Smooth muscle cell (in vitro differentiated cells): ENCODE measurements around the gene MGST3. TPM values are rescaled to one million over a fixed set of nuclear protein-coding genes. Genes with fewer than 3 reads are reported as not detected.
"Not testable (repeated sequence)": the region's sequence is repeated elsewhere in the genome, so short reads cannot be mapped to it uniquely, and the experiment has no call there.

Source experiments
- DNase-seq: peaks from one replicate; lab custom pipeline; 2025; ENCODE audit not compliant: unreplicated experiment; lab: John Stamatoyannopoulos, UW
- H2AFZ ChIP-seq: fragments of 200-600 bp; sonication (generic); 2 replicates; pipeline ENCODE4 v1.6.0; 2016; ENCODE audit warnings: antibody characterized with exemption, low read depth, mild to moderate bottlenecking
- H3F3A ChIP-seq: fragments of 200-600 bp; sonication (generic); 2 replicates; pipeline ENCODE4 v1.6.0; 2017; ENCODE audit warnings: antibody characterized with exemption, low read depth
- H3K27ac ChIP-seq: fragments of 200-600 bp; sonication (generic); 2 replicates; pipeline ENCODE4 v1.5.1; 2016; ENCODE audit warnings: low read depth, mild to moderate bottlenecking
- H3K27me3 ChIP-seq: fragments of 200-600 bp; sonication (generic); 2 replicates; pipeline ENCODE4 v1.6.1; 2016; ENCODE audit warnings: low read depth, mild to moderate bottlenecking
- H3K36me3 ChIP-seq: fragments of 200-600 bp; sonication (generic); 2 replicates; pipeline ENCODE4 v1.5.1; 2016; ENCODE audit warnings: low read depth
- H3K4me1 ChIP-seq: fragments of 200-600 bp; sonication (generic); 2 replicates; pipeline ENCODE4 v1.5.1; 2016; ENCODE audit warnings: low read depth
- H3K4me2 ChIP-seq: fragments of 200-600 bp; sonication (generic); 2 replicates; pipeline ENCODE4 v1.6.0; 2016; ENCODE audit warnings: mild to moderate bottlenecking
- H3K4me3 ChIP-seq: fragments of 200-600 bp; sonication (generic); 2 replicates; pipeline ENCODE4 v1.5.1; 2016; ENCODE audit warnings: mild to moderate bottlenecking
- H3K79me2 ChIP-seq: fragments of 200-600 bp; sonication (generic); 2 replicates; pipeline ENCODE4 v1.6.0; 2016; ENCODE audit warnings: low read depth, mild to moderate bottlenecking
- H3K9ac ChIP-seq: fragments of 200-600 bp; sonication (generic); 2 replicates; pipeline ENCODE4 v1.6.0; 2016; ENCODE audit warnings: low read depth
- H3K9me3 ChIP-seq: fragments of 200-600 bp; sonication (generic); replicated peaks from 2 replicates; pipeline ENCODE4 v1.5.1; 2016; ENCODE audit warnings: low read depth
- H4K20me1 ChIP-seq: fragments of 200-600 bp; sonication (generic); 2 replicates; pipeline ENCODE4 v1.6.0; 2016; ENCODE audit warnings: low read depth
- CTCF ChIP-seq: fragments of 200-600 bp; sonication (generic); IDR thresholded peaks from 2 replicates; pipeline ENCODE4 v1.5.1; 2017; ENCODE audit warnings: borderline replicate concordance, mild to moderate bottlenecking, antibody characterized with exemption; ENCODE audit not compliant: insufficient read depth, poor library complexity, severe bottlenecking
- WGBS: methylation state at CpG from one replicate; pipeline ENCODE4 v1.1.7; 2016; ENCODE audit warnings: low lambda C conversion rate; 5-methylcytosine and 5-hydroxymethylcytosine counted together
- polyA plus RNA-seq: library from polyadenylated mRNA; unstranded; fragments of >200 nt; fragmentation: Nextera tagmentation; extraction: Ambion mirVana; gene quantifications from 2 replicates; pipeline ENCODE4 v1.2.1, GENCODE V29; 2016
- total RNA-seq: library from RNA; depleted of rRNA; stranded (reverse); fragments of >200 nt; gene quantifications from 2 replicates; pipeline ENCODE4 v1.2.3, GENCODE V29; 2014

MGST3 gene
- total and polyA plus RNA-seq, 2 experiments from 2014 or later: 155 to 265 TPM

GRCh38 chr1:165648919-165649572 is 18.0 kb downstream of the MGST3 start:
- Histone ChIP-seq H3K9ac (no peak overlapping the region), H3K4me3 (no peak overlapping the region), H3K79me2 (peaks cover 22% of the 10 kb centered on the region), H3K4me1 (no peaks in the 10 kb centered on the region), H4K20me1 (peaks cover 85% of the 10 kb centered on the region), H2AFZ (no peak overlapping the region), H3F3A (no peaks in the 10 kb centered on the region), H3K9me3 (no peaks in the 10 kb centered on the region), H3K27ac (no peak overlapping the region), H3K27me3 (no peaks in the 10 kb centered on the region), H3K36me3 (no peaks in the 10 kb centered on the region), H3K4me2 (no peak overlapping the region)
- TF ChIP-seq CTCF: no peak
- no peak for DNase-seq
- WGBS: 78% methylated on average over 7 of the region's 7 CpGs

GRCh38 chr1:165650981-165651625 is 20.1 kb downstream of the MGST3 start:
- H3K9me3 ChIP-seq: no peaks in the 10 kb centered on the region
- no peak overlapping the region for H3K27ac ChIP-seq
- H3K79me2 ChIP-seq: peaks cover 16% of the 10 kb centered on the region
- 88% methylated on average over 9 of the region's 9 CpGs for WGBS
- H3K4me1 ChIP-seq: no peaks in the 10 kb centered on the region
- peaks cover 4% of the 10 kb centered on the region for H3K36me3 ChIP-seq
- H3F3A ChIP-seq: no peaks in the 10 kb centered on the region
- no peaks in the 10 kb centered on the region for H3K27me3 ChIP-seq
- no peak overlapping the region for H3K4me2 ChIP-seq
- H3K4me3 ChIP-seq: no peak overlapping the region
- H3K9ac ChIP-seq: no peak overlapping the region
- no peak for DNase-seq
- TF ChIP-seq CTCF: no peak
- H2AFZ ChIP-seq: no peak overlapping the region
- H4K20me1 ChIP-seq: peaks cover 64% of the 10 kb centered on the region

GRCh38 chr1:165658766-165659580 is 27.9 kb downstream of the MGST3 start:
- not testable (repeated sequence) for DNase-seq, H2AFZ ChIP-seq, H3K4me2 ChIP-seq, H3K27ac ChIP-seq, H4K20me1 ChIP-seq, H3K4me3 ChIP-seq, H3K36me3 ChIP-seq, H3K27me3 ChIP-seq, H3K9me3 ChIP-seq, H3F3A ChIP-seq, H3K79me2 ChIP-seq, H3K4me1 ChIP-seq, H3K9ac ChIP-seq
- 96% methylated on average over 9 of the region's 9 CpGs for WGBS

- Histone ChIP-seq H3K36me3 (peaks cover 4% of the 10 kb centered on the region), H3K79me2 (no peaks in the 10 kb centered on the region), H3K9me3 (no peaks in the 10 kb centered on the region), H3K9ac (no peak overlapping the region), H3K4me3 (no peak overlapping the region), H2AFZ (no peak overlapping the region), H3K4me2 (no peak overlapping the region), H4K20me1 (no peaks in the 10 kb centered on the region), H3K27ac (no peak overlapping the region), H3K27me3 (no peaks in the 10 kb centered on the region), H3F3A (no peaks in the 10 kb centered on the region), H3K4me1 (peaks cover 5% of the 10 kb centered on the region)
- TF ChIP-seq CTCF: no peak
- no peak for DNase-seq
- WGBS: 57% methylated on average over 3 of the region's 3 CpGs
These were observed 28.5 kb downstream of the MGST3 start for GRCh38 chr1:165659581-165659895.
